RWPE1 (cell line): Measurements from ENCODE around the gene UNC5C.
"Not testable (repeated sequence)": the region's sequence is repeated elsewhere in the genome, so short reads cannot be mapped to it uniquely, and the experiment has no call there.

Experiments used
- CTCF ChIA-PET: fragments of 350-600 bp; sonication (Branson Sonifier 250); formaldehyde crosslinking; extraction: SDS; loops from one replicate; lab custom pipeline; 2021; lab: Yijun Ruan, JAX
- POLR2A ChIA-PET: fragments of 400-600 bp; formaldehyde crosslinking; extraction: SDS; loops from one replicate; lab custom pipeline; 2020; ENCODE audit warnings: antibody characterized with exemption; ENCODE audit not compliant: low non-redundant PET; lab: Yijun Ruan, JAX
- DNase-seq: peaks from one replicate; pipeline ENCODE4 v3.0.0; 2012; ENCODE audit warnings: low spot score
- H3K27ac ChIP-seq: fragments of 450-650 bp; 2 replicates; pipeline ENCODE4 v1.5.1; 2017
- CTCF ChIP-seq: fragments of 450-650 bp; conservative IDR thresholded peaks from 2 replicates; pipeline ENCODE4 v1.5.1; 2017; ENCODE audit warnings: low read depth, mild to moderate bottlenecking

UNC5C gene

GRCh38 chr4:95181243-95181995 is 367.4 kb downstream of the UNC5C start:
- POLR2A ChIA-PET, result no interaction called here
- no peak overlapping the region for H3K27ac ChIP-seq
- TF ChIP-seq CTCF, result no peak
- CTCF ChIA-PET, result interaction anchor here (0.6 kb wide), 3 partner anchors 25 to 1307 kb away, joined by 3 to 5 read pairs (median 4); no protein-coding TSS in a partner anchor
- DNase-seq, result no peak

GRCh38 chr4:95180531-95181242 is 368.1 kb downstream of the UNC5C start:
- CTCF ChIA-PET, result interaction anchor here (0.6 kb wide), 1 partner anchor 1308 kb away, joined by 3 read pairs; no protein-coding TSS in a partner anchor
- no peak for DNase-seq
- TF ChIP-seq CTCF, result no peak
- POLR2A ChIA-PET, result no interaction called here
- H3K27ac ChIP-seq, result no peak overlapping the region

- ChIA-PET POLR2A (no interaction called here), CTCF (interaction anchor here (0.6 kb wide), 2 partner anchors 807 to 1077 kb away, joined by 3 to 4 read pairs; no protein-coding TSS in a partner anchor)
- TF ChIP-seq CTCF, result no peak
- no peak overlapping the region for H3K27ac ChIP-seq
- no peak for DNase-seq
These were observed 369.8 kb downstream of the UNC5C start for GRCh38 chr4:95178938-95179337.

- CTCF ChIA-PET, POLR2A ChIA-PET: not testable (repeated sequence)
These were observed 377.4 kb downstream of the UNC5C start for GRCh38 chr4:95171377-95171776.

GRCh38 chr4:95170176-95170575 is 378.6 kb downstream of the UNC5C start:
- no peak overlapping the region for H3K27ac ChIP-seq
- ChIA-PET CTCF (no interaction called here), POLR2A (no interaction called here)
- no peak for TF ChIP-seq CTCF
- DNase-seq, result no peak

More at GRCh38 chr4:95171377-95171776, 377.4 kb downstream of the UNC5C start:
- DNase-seq, H3K27ac ChIP-seq: not testable (repeated sequence)

- POLR2A ChIA-PET, result no interaction called here
- TF ChIP-seq CTCF, result no peak
- CTCF ChIA-PET, result no interaction called here
- DNase-seq, result no peak
- H3K27ac ChIP-seq, result no peak overlapping the region
These were observed 381.0 kb downstream of the UNC5C start for GRCh38 chr4:95167805-95168204.
